HepG2 (cell line): ENCODE results near the gene PNPLA1. TPM values are rescaled to one million over a fixed set of nuclear protein-coding genes. Genes with fewer than 3 reads are reported as not detected.
A peak's percentile ranks its signal among the peaks of the same experiment; 100 is the strongest.

ENCODE experiments used
- ATAC-seq: fragments of 200-7000 bp; cut with Tn5 transposase; 3 replicates; pipeline ENCODE4 v1.9.1; 2020; ENCODE audit warnings: mild to moderate bottlenecking, moderate library complexity
- BruUV-seq: library from RNA; stranded (reverse); fragments of 400-500 nt; replicated peaks from 2 replicates; lab custom pipeline; 2021; lab: Mats Ljungman, UMichigan
- CTCF ChIA-PET: fragments of 300-600 bp; formaldehyde crosslinking; extraction: SDS; loops from one replicate; lab custom pipeline; 2021; ENCODE audit warnings: low total read pairs, inconsistent platforms, low intra/inter-chr PET ratio; lab: Yijun Ruan, JAX
- POLR2A ChIA-PET: fragments of 350-600 bp; sonication (Branson Sonifier 250); formaldehyde crosslinking; loops from one replicate; lab custom pipeline; 2020; ENCODE audit warnings: antibody characterized with exemption, inconsistent platforms; lab: Yijun Ruan, JAX
- DNase-seq: peaks from one replicate; pipeline ENCODE4 v3.0.0-alpha.2; 2015; ENCODE audit warnings: low spot score
- FAIRE-seq: peaks from 3 replicates; lab custom pipeline; 2011; peaks lifted over from hg19 to GRCh38; lab: Jason Lieb, UNC
- H2AFZ ChIP-seq: one replicate; pipeline ENCODE4 v1.6.1; 2011; ENCODE audit warnings: low read length, inconsistent platforms
- H3K27ac ChIP-seq: fragments of 300-600 bp; 3 replicates; pipeline ENCODE4 v1.8.0; 2011; ENCODE audit warnings: mixed run types, mild to moderate bottlenecking, mixed read lengths, low read length, inconsistent platforms; ENCODE audit not compliant: insufficient read depth; ENCODE audit errors: extremely low read length
- H3K27me3 ChIP-seq, 2 experiments: fragments of 200-600 bp in 1 of 2; 2 replicates in 1 of 2; 3 replicates in 1 of 2; pipeline versions ENCODE4 v1.6.0 to v1.8.0; 2011; ENCODE audit warnings: low read length in 2 of 2, mild to moderate bottlenecking in 2 of 2, moderate library complexity in 2 of 2, inconsistent platforms in 1 of 2; ENCODE audit not compliant: insufficient read depth in 2 of 2, control insufficient read depth in 1 of 2
- H3K36me3 ChIP-seq, 2 experiments: fragments of 200-600 bp in 1 of 2; replicated peaks in 1 of 2; 2 replicates in 1 of 2; 3 replicates in 1 of 2; pipeline versions ENCODE4 v1.5.1 to v1.8.0; 2011; ENCODE audit warnings: low read length in 2 of 2, inconsistent platforms in 1 of 2; ENCODE audit not compliant: insufficient read depth in 2 of 2, control insufficient read depth in 1 of 2
- H3K4me1 ChIP-seq: 2 replicates; pipeline ENCODE4 v1.5.1; 2012; ENCODE audit warnings: low read length, inconsistent platforms; ENCODE audit not compliant: insufficient read depth
- H3K4me2 ChIP-seq: 2 replicates; pipeline ENCODE4 v1.6.0; 2011; ENCODE audit warnings: low read depth, low read length, inconsistent platforms
- H3K4me3 ChIP-seq, 3 experiments: fragments of 200-600 bp in 1 of 3; sonication (generic), shearing (Covaris generic) in 1 of 3; replicated peaks in 1 of 3; 2 replicates each; pipeline ENCODE4 v1.5.1; 2011 to 2016; ENCODE audit warnings: low read length in 3 of 3, inconsistent platforms in 2 of 3, low read depth in 2 of 3, mild to moderate bottlenecking in 2 of 3, control low read depth in 1 of 3, mixed read lengths in 1 of 3; ENCODE audit not compliant: insufficient read depth in 1 of 3
- H3K79me2 ChIP-seq: one replicate; pipeline ENCODE4 v1.6.1; 2011; ENCODE audit warnings: low read length, inconsistent platforms; ENCODE audit not compliant: insufficient read depth
- H3K9ac ChIP-seq: 2 replicates; pipeline ENCODE4 v1.6.0; 2011; ENCODE audit warnings: mild to moderate bottlenecking, low read depth, low read length, inconsistent platforms; ENCODE audit not compliant: insufficient read depth
- H3K9me3 ChIP-seq: 2 replicates; pipeline ENCODE4 v1.5.1; 2012; ENCODE audit warnings: mild to moderate bottlenecking, low read length
- H4K20me1 ChIP-seq: 2 replicates; pipeline ENCODE4 v1.6.0; 2011; ENCODE audit warnings: inconsistent platforms, mild to moderate bottlenecking, low read length, moderate library complexity; ENCODE audit not compliant: insufficient read depth
- ATRX ChIP-seq: sonication (generic); formaldehyde crosslinking; IDR thresholded peaks from 2 replicates; pipeline ENCODE4 v1.4.0; 2020; ENCODE audit warnings: missing genetic modification reagents, borderline replicate concordance
- EP300 ChIP-seq, 3 experiments: sonication (generic) in 1 of 3; formaldehyde crosslinking in 1 of 3; IDR thresholded peaks; 2 replicates each; pipeline versions ENCODE4 v1.5.1 to v1.6.1; 2011 to 2020; ENCODE audit warnings: low read depth in 2 of 3, low read length in 2 of 3, borderline replicate concordance in 1 of 3, improper control_type of control experiment in 1 of 3, mild to moderate bottlenecking in 1 of 3, missing genetic modification reagents in 1 of 3, moderate library complexity in 1 of 3
- FOSL2 ChIP-seq: sonication (generic); formaldehyde crosslinking; IDR thresholded peaks from 2 replicates; pipeline ENCODE4 v1.4.0; 2020; ENCODE audit warnings: missing genetic modification reagents
- GATAD1 ChIP-seq: IDR thresholded peaks from 2 replicates; pipeline ENCODE4 v1.6.1; 2016; ENCODE audit warnings: missing genetic modification reagents, missing compliant biosample characterization
- GLMP ChIP-seq: sonication (generic); formaldehyde crosslinking; IDR thresholded peaks from 2 replicates; pipeline ENCODE4 v1.9.0; 2021; ENCODE audit warnings: missing genetic modification reagents, mild to moderate bottlenecking, borderline replicate concordance
- KAT7 ChIP-seq: IDR thresholded peaks from 2 replicates; pipeline ENCODE4 v1.6.1; 2018; ENCODE audit warnings: borderline replicate concordance, missing compliant biosample characterization
- MED13 ChIP-seq: sonication (generic); formaldehyde crosslinking; IDR thresholded peaks from 2 replicates; pipeline ENCODE4 v1.5.0; 2020; ENCODE audit warnings: missing genetic modification reagents
- MEF2D ChIP-seq: sonication (generic); formaldehyde crosslinking; IDR thresholded peaks from 2 replicates; pipeline ENCODE4 v1.5.1; 2020; ENCODE audit warnings: mild to moderate bottlenecking, missing genetic modification reagents
- MXI1 ChIP-seq: IDR thresholded peaks from 3 replicates; pipeline ENCODE4 v1.6.1; 2012; ENCODE audit warnings: low read depth, low read length, inconsistent platforms, borderline replicate concordance
- SALL1 ChIP-seq: sonication (generic); formaldehyde crosslinking; IDR thresholded peaks from 2 replicates; pipeline ENCODE4 v1.8.0; 2022; ENCODE audit warnings: mild to moderate bottlenecking, missing genetic modification reagents
- SMAD1 ChIP-seq: sonication (generic); formaldehyde crosslinking; IDR thresholded peaks from 2 replicates; pipeline ENCODE4 v1.4.0; 2020; ENCODE audit warnings: missing genetic modification reagents, low read depth, mild to moderate bottlenecking, borderline replicate concordance
- SOX6 ChIP-seq, 2 experiments: fragments of 450-650 bp in 1 of 2; sonication (generic) in 1 of 2; formaldehyde crosslinking in 1 of 2; IDR thresholded peaks; 2 replicates each; pipeline versions ENCODE4 v1.4.0 to v1.6.1; 2017 to 2020; ENCODE audit warnings: antibody characterized with exemption in 1 of 2, mild to moderate bottlenecking in 1 of 2, missing genetic modification reagents in 1 of 2
- ZBTB2 ChIP-seq: sonication (generic); formaldehyde crosslinking; IDR thresholded peaks from 2 replicates; pipeline ENCODE4 v1.8.0; 2022; ENCODE audit warnings: low read depth, missing genetic modification reagents
- ZBTB33 ChIP-seq: sonication (generic); formaldehyde crosslinking; IDR thresholded peaks from 2 replicates; pipeline ENCODE4 v1.4.0; 2020; ENCODE audit warnings: missing genetic modification reagents
- ZFP91 ChIP-seq: sonication (generic); formaldehyde crosslinking; IDR thresholded peaks from 2 replicates; pipeline ENCODE4 v1.9.0; 2022; ENCODE audit warnings: missing genetic modification reagents, mild to moderate bottlenecking, borderline replicate concordance
- ZNF709 ChIP-seq: sonication (generic); formaldehyde crosslinking; IDR thresholded peaks from 2 replicates; pipeline ENCODE4 v1.5.0; 2020; ENCODE audit warnings: mild to moderate bottlenecking, missing genetic modification reagents
- WGBS: methylation state at CpG from one replicate; pipeline ENCODE4 v1.1.6; 2017; ENCODE audit warnings: low lambda C conversion rate; 5-methylcytosine and 5-hydroxymethylcytosine counted together
- in situ Hi-C: cut with HindIII; loops from 2 replicates; pipeline ENCODE4 v1.10.0; 2017; ENCODE audit warnings: low pct_unique_long_range_greater_than_20kb; ENCODE audit not compliant: extremely low pct_ligation_motif_present
- intact Hi-C: fragments of 100-400 bp; cut with micrococcal nuclease; formaldehyde crosslinking; loops from one replicate; pipeline ENCODE4 v1.10.0; 2022; ENCODE audit not compliant: unreplicated experiment
- polyA plus RNA-seq, 8 experiments: library from polyadenylated mRNA; depleted of rRNA in 3 of 8; stranded (reverse) in 7 of 8; unstranded in 1 of 8; fragments of >200 nt; fragmentation: Illumina TruSeq in 4 of 8; extraction: Trizol in 4 of 8; gene quantifications; 2 replicates each; pipeline versions ENCODE4 v1.2.1 to v1.2.3, GENCODE V29; 2011 to 2016; ENCODE audit warnings: low read depth in 4 of 8, missing spikeins in 1 of 8, mixed read lengths in 1 of 8; ENCODE audit not compliant: insufficient read depth in 1 of 8
- total RNA-seq, 5 experiments: library from RNA; depleted of rRNA; stranded (reverse); fragments of >200 nt; fragmentation: Illumina TruSeq; extraction: Trizol; gene quantifications; 2 replicates each; pipeline ENCODE4 v1.2.3, GENCODE V29; 2016; ENCODE audit warnings: low read depth in 1 of 5

The PNPLA1 gene
- total and polyA plus RNA-seq, 2 of the 13 experiments (the other 11 are each of a cell fraction or from before 2014, with no cell fraction given): not detected

- TF ChIP-seq ATRX (CRISPR knock-in tag): no peak
- no peak for TF ChIP-seq GATAD1
- no peak for TF ChIP-seq MEF2D (CRISPR knock-in tag)
- 0 out of 2 replicates have a peak, but pooled peaks have one; percentile 7 for TF ChIP-seq ZBTB33 (CRISPR knock-in tag)
- TF ChIP-seq MXI1: no peak
- TF ChIP-seq SALL1 (CRISPR knock-in tag): peak; percentile 28; the same call in 1 of the 2 replicates
- TF ChIP-seq FOSL2 (CRISPR knock-in tag): peak; percentile 36; the same call in 1 of the 2 replicates
- TF ChIP-seq GLMP (CRISPR knock-in tag): no peak
- TF ChIP-seq, all 625 proteins: peak for 8
These were observed 44.9 kb upstream of the PNPLA1 start (continued) for GRCh38 chr6:36224918-36225461.

- no peak for FAIRE-seq
- 92% methylated on average over 4 of the region's 4 CpGs for WGBS
- in situ Hi-C loops: no loop called here
- TF ChIP-seq MED13 (CRISPR knock-in tag): no peak
- TF ChIP-seq ZBTB2 (CRISPR knock-in tag): no peak
- TF ChIP-seq ZNF709 (CRISPR knock-in tag): no peak
- TF ChIP-seq EP300 (IDR thresholded peaks at IDR 0.05; ENCODE audit: low read depth in 2 of 2, low read length in 2 of 2): no peak
- no peak for TF ChIP-seq EP300 (CRISPR knock-in tag; IDR thresholded peaks at IDR 0.05; ENCODE audit: borderline replicate concordance)
- TF ChIP-seq SOX6 (IDR thresholded peaks at IDR 0.05): no peak
- TF ChIP-seq SOX6 (CRISPR knock-in tag; IDR thresholded peaks at IDR 0.05): no peak
- no peak for TF ChIP-seq ZFP91 (CRISPR knock-in tag)
- no peak for TF ChIP-seq SMAD1 (CRISPR knock-in tag)
- no peak for TF ChIP-seq KAT7 (CRISPR knock-in tag)
These were observed 43.3 kb upstream of the PNPLA1 start for GRCh38 chr6:36226438-36227047.

More at GRCh38 chr6:36226438-36227047, 43.3 kb upstream of the PNPLA1 start:
- DNase-seq (no peak), ATAC-seq (no peak)
- peaks cover 51 to 97% of the 10 kb centered on the region in 2 experiments for H3K36me3 ChIP-seq
- no peak overlapping the region for H3K4me2 ChIP-seq
- no peak overlapping the region for H3K4me3 ChIP-seq
- ChIA-PET POLR2A (no interaction called here), CTCF (no interaction called here)
- no peak overlapping the region for H3K9ac ChIP-seq
- no peak overlapping the region for H2AFZ ChIP-seq
- intact Hi-C loops: no loop called here
- no peaks in the 10 kb centered on the region for H3K27me3 ChIP-seq
- no peak overlapping the region for H3K27ac ChIP-seq
- BruUV-seq: no TSS peak
- H3K9me3 ChIP-seq: no peaks in the 10 kb centered on the region
- no peaks in the 10 kb centered on the region for H4K20me1 ChIP-seq
- no peaks in the 10 kb centered on the region for H3K79me2 ChIP-seq
- peaks cover 16% of the 10 kb centered on the region for H3K4me1 ChIP-seq
